Chondrocyte (in vitro differentiated cells): Measurements from ENCODE around the gene BIRC2. TPM values are rescaled to one million over a fixed set of nuclear protein-coding genes. Genes with fewer than 3 reads are reported as not detected.

Experiments
- DNase-seq: peaks from one replicate; pipeline ENCODE4 v3.0.0; 2021; ENCODE audit warnings: mixed read lengths, low spot score
- H3K27ac Mint-ChIP-seq: one replicate; pipeline ENCODE4 v1.8.0; 2021; ENCODE audit warnings: mild to moderate bottlenecking, moderate library complexity, mixed read lengths; ENCODE audit not compliant: unreplicated experiment
- H3K27me3 Mint-ChIP-seq: 2 replicates; pipeline ENCODE4 v1.8.0; 2021; ENCODE audit warnings: low read depth, mixed read lengths
- H3K36me3 Mint-ChIP-seq: 2 replicates; pipeline ENCODE4 v1.8.0; 2021; ENCODE audit warnings: low read depth, mixed read lengths
- H3K4me1 Mint-ChIP-seq: 2 replicates; pipeline ENCODE4 v1.8.0; 2021; ENCODE audit warnings: low read depth, mild to moderate bottlenecking, mixed read lengths
- H3K4me3 Mint-ChIP-seq: one replicate; pipeline ENCODE4 v1.8.0; 2021; ENCODE audit warnings: mild to moderate bottlenecking, moderate library complexity, mixed read lengths; ENCODE audit not compliant: unreplicated experiment
- H3K9me3 Mint-ChIP-seq: 2 replicates; pipeline ENCODE4 v1.8.0; 2021; ENCODE audit warnings: low read depth, mixed read lengths
- CTCF ChIP-seq: fragments of 200-600 bp; sonication (generic); IDR thresholded peaks from 2 replicates; pipeline ENCODE4 v1.5.0; 2021; ENCODE audit warnings: antibody characterized with exemption, mild to moderate bottlenecking, moderate library complexity
- total RNA-seq: library from RNA; stranded (reverse); gene quantifications from 3 replicates; pipeline ENCODE4 v1.2.1, GENCODE V29; 2021

The BIRC2 gene
- total RNA-seq, 1 donor from 2014 or later: 43.1 TPM

- Mint-ChIP-seq H3K4me1 (peaks cover 22% of the 10 kb centered on the region), H3K27me3 (no peaks in the 10 kb centered on the region), H3K27ac (no peak overlapping the region), H3K9me3 (no peaks in the 10 kb centered on the region), H3K4me3 (no peak overlapping the region), H3K36me3 (peaks cover 29% of the 10 kb centered on the region)
- DNase-seq: no peak
- no peak for TF ChIP-seq CTCF
These were observed 28.8 kb downstream of the BIRC2 start for GRCh38 chr11:102375720-102376399.

- no peaks in the 10 kb centered on the region for H3K27me3 Mint-ChIP-seq
- no peaks in the 10 kb centered on the region for H3K9me3 Mint-ChIP-seq
- DNase-seq: no peak
- peaks cover 33% of the 10 kb centered on the region for H3K36me3 Mint-ChIP-seq
- no peak overlapping the region for H3K27ac Mint-ChIP-seq
- no peak overlapping the region for H3K4me3 Mint-ChIP-seq
- peaks cover 22% of the 10 kb centered on the region for H3K4me1 Mint-ChIP-seq
- TF ChIP-seq CTCF: no peak
These were observed 30.9 kb downstream of the BIRC2 start for GRCh38 chr11:102377891-102378290.

- no peak overlapping the region for H3K27ac Mint-ChIP-seq
- no peak overlapping the region for H3K4me3 Mint-ChIP-seq
- peaks cover 31% of the 10 kb centered on the region for H3K4me1 Mint-ChIP-seq
- no peaks in the 10 kb centered on the region for H3K27me3 Mint-ChIP-seq
- H3K9me3 Mint-ChIP-seq: no peaks in the 10 kb centered on the region
- peaks cover 32% of the 10 kb centered on the region for H3K36me3 Mint-ChIP-seq
- no peak for DNase-seq
- TF ChIP-seq CTCF: no peak
These were observed 31.8 kb downstream of the BIRC2 start for GRCh38 chr11:102378818-102379217.

GRCh38 chr11:102382384-102382783 is 35.4 kb downstream of the BIRC2 start:
- TF ChIP-seq CTCF: no peak
- no peak for DNase-seq
- Mint-ChIP-seq H3K36me3 (peaks cover 40% of the 10 kb centered on the region), H3K4me1 (peaks cover 30% of the 10 kb centered on the region), H3K9me3 (no peaks in the 10 kb centered on the region), H3K27ac (no peak overlapping the region), H3K4me3 (no peak overlapping the region), H3K27me3 (no peaks in the 10 kb centered on the region)

GRCh38 chr11:102383839-102384238 is 36.8 kb downstream of the BIRC2 start:
- DNase-seq: no peak
- H3K4me1 Mint-ChIP-seq: peaks cover 22% of the 10 kb centered on the region
- H3K27ac Mint-ChIP-seq: no peak overlapping the region
- H3K4me3 Mint-ChIP-seq: no peak overlapping the region
- no peaks in the 10 kb centered on the region for H3K9me3 Mint-ChIP-seq
- H3K36me3 Mint-ChIP-seq: peaks cover 34% of the 10 kb centered on the region
- no peaks in the 10 kb centered on the region for H3K27me3 Mint-ChIP-seq
- no peak for TF ChIP-seq CTCF
